Activated effector memory CD4-positive, alpha-beta T cell treated with anti-CD3 and anti-CD28 coated beads, Interleukin-2, amount 50 U/mL, for 16 hours (primary cell): ENCODE measurements around the gene ACAT1.
"Not testable (repeated sequence)": the region's sequence is repeated elsewhere in the genome, so short reads cannot be mapped to it uniquely, and the experiment has no call there.

ENCODE experiments used
- DNase-seq: peaks from one replicate; pipeline ENCODE4 v3.0.0-alpha.2; 2020

Gene ACAT1

DNA sequence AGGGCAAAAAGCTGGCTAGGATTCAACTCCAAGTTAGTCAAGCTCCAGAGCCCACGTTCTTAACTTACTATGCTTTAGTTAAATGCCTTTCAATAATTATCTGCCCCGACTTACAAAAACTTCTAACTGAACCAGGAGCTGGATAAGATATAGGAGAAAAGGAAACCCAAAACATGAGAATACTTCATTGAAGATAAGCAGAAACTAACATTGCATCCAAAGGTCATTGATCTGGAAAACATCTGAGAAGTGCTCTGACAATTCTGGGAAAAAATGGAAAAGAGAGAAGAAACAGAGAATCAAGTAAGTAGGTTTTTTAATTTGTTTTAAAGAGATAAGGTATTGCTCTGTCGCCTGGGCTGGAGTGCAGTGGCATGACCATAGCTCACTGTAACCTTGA is 27.2 kb downstream of the ACAT1 start:
- no peak for DNase-seq

GRCh38 chr11:108154591-108154990 is 33.2 kb downstream of the ACAT1 start:
- no peak for DNase-seq

- no peak for DNase-seq
Observed at GRCh38 chr11:108160970-108161566, 39.7 kb downstream of the ACAT1 start.

- not testable (repeated sequence) for DNase-seq
Observed at GRCh38 chr11:108162878-108163277, 41.5 kb downstream of the ACAT1 start.

- DNase-seq = no peak
Observed at GRCh38 chr11:108167624-108168023, 46.3 kb downstream of the ACAT1 start.

DNA sequence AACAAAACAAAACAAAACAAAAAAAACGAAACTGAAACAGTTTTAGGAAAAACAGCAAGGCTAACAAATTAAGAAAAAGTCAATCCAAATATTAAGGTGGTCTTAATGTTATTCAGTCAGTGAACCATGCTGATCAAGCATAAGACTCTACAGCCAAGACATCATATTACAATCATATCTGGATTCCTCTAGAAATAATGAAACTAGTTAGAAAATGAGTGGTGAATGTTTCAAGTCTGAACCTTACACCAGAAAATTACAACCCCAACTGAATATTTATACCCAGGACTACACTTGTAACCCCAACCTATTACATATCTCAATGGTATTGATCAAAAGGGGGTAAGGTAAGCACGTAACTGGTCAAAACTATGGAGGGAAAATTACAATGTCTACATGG is 48.8 kb downstream of the ACAT1 start:
- DNase-seq = no peak

- DNase-seq = no peak
Observed at GRCh38 chr11:108177570-108177969, 56.2 kb downstream of the ACAT1 start.

GRCh38 chr11:108193725-108194124 is 72.4 kb downstream of the ACAT1 start:
- DNase-seq = no peak

DNA sequence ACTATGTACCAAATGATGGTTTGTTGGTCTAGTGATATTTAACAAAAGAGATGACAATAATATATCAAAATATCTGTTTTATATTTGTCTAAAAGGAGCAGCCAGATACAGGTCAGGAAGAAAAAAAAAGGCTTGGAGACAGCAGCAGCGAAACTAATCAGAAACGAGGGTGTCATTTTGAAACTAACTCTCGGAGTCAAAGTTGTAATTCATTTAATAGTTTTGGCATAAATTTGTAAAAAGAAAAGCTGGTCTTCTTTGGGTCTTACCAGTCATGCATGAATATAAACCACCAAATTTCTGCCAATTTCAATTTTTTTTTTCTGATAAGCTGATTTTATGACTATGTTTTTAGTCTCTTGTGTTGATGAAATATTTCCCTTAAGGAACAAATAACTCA is 75.5 kb downstream of the ACAT1 start:
- DNase-seq = no peak
